Activated B cell treated with CpG ODN at 0.5 μM for 24 hours (primary cell): ENCODE measurements around the gene CECR2. TPM values are rescaled to one million over a fixed set of nuclear protein-coding genes. Genes with fewer than 3 reads are reported as not detected.

Source experiments
- ATAC-seq: fragments of 200-7000 bp; cut with Tn5 transposase; one replicate; pipeline ENCODE4 v1.10.0; 2021; ENCODE audit warnings: low read depth, mild to moderate bottlenecking, moderate library complexity
- CTCF ChIA-PET: fragments of 350-600 bp; sonication (Branson Sonifier 250); formaldehyde crosslinking; loops from one replicate; lab custom pipeline; 2021; ENCODE audit warnings: antibody characterized with exemption; lab: Charles Lee
- POLR2A ChIA-PET: fragments of 350-600 bp; sonication (Branson Sonifier 250); formaldehyde crosslinking; loops from one replicate; lab custom pipeline; 2021; ENCODE audit warnings: antibody characterized with exemption; lab: Charles Lee
- DNase-seq: peaks from one replicate; pipeline ENCODE4 v3.0.0; 2022
- H3K27ac Mint-ChIP-seq: one replicate; pipeline ENCODE4 v1.8.0; 2020; ENCODE audit warnings: mixed read lengths
- H3K27me3 Mint-ChIP-seq: one replicate; pipeline ENCODE4 v1.8.0; 2021; ENCODE audit warnings: mixed read lengths
- H3K36me3 Mint-ChIP-seq: one replicate; pipeline ENCODE4 v1.8.0; 2021; ENCODE audit warnings: low read depth, mixed read lengths
- H3K4me1 Mint-ChIP-seq: one replicate; pipeline ENCODE4 v1.8.0; 2021; ENCODE audit warnings: mixed read lengths
- H3K4me3 Mint-ChIP-seq: one replicate; pipeline ENCODE4 v1.8.0; 2020; ENCODE audit warnings: mild to moderate bottlenecking, mixed read lengths
- H3K9me3 Mint-ChIP-seq: one replicate; pipeline ENCODE4 v1.8.0; 2020; ENCODE audit warnings: mixed read lengths
- intact Hi-C: fragments of 100-400 bp; cut with micrococcal nuclease; formaldehyde crosslinking; loops from one replicate; pipeline ENCODE4 v1.15.1; 2024
- total RNA-seq: library from RNA; stranded (reverse); gene quantifications from 2 replicates; pipeline ENCODE4 v1.2.3, GENCODE V29; 2022
- TF ChIP-seq, protein P1 (sequence below): fragments of 200-600 bp; IDR thresholded peaks from one replicate; pipeline ENCODE4 v1.8.0; 2022; ENCODE audit warnings: antibody characterized with exemption, mild to moderate bottlenecking

CECR2 gene
- total RNA-seq, 1 donor from 2014 or later, result 2.5 TPM

DNA sequence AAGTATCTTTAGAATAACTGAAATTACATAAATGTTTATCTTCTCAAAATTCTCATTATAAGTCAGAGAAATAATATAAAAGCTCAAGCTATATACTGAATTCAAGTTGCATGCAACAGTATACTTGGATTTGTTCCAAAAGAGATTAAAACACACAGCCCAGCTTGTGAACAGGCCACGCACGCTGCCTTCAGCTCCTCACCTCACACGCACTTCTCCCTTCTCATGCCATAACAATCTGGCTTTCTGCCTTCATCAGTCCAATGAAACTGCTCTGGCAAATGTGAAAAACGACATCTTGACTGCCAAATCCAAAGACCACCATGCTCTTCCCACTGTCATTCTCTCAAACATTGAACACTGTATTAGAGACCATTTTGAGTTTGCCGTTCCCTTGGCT, 237.2 kb downstream of the CECR2 start:
- intact Hi-C loops, result no loop called here
- TF ChIP-seq, protein P1, sequence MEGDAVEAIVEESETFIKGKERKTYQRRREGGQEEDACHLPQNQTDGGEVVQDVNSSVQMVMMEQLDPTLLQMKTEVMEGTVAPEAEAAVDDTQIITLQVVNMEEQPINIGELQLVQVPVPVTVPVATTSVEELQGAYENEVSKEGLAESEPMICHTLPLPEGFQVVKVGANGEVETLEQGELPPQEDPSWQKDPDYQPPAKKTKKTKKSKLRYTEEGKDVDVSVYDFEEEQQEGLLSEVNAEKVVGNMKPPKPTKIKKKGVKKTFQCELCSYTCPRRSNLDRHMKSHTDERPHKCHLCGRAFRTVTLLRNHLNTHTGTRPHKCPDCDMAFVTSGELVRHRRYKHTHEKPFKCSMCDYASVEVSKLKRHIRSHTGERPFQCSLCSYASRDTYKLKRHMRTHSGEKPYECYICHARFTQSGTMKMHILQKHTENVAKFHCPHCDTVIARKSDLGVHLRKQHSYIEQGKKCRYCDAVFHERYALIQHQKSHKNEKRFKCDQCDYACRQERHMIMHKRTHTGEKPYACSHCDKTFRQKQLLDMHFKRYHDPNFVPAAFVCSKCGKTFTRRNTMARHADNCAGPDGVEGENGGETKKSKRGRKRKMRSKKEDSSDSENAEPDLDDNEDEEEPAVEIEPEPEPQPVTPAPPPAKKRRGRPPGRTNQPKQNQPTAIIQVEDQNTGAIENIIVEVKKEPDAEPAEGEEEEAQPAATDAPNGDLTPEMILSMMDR, result no peak

More for the DNA sequence above, 237.2 kb downstream of the CECR2 start:
- CTCF ChIA-PET, result no interaction called here
- POLR2A ChIA-PET, result no interaction called here
- no peak overlapping the region for H3K27ac Mint-ChIP-seq
- H3K4me3 Mint-ChIP-seq, result no peak overlapping the region
- H3K4me1 Mint-ChIP-seq, result no peaks in the 10 kb centered on the region
- DNase-seq, result no peak
- no peaks in the 10 kb centered on the region for H3K27me3 Mint-ChIP-seq
- H3K9me3 Mint-ChIP-seq, result no peaks in the 10 kb centered on the region
- no peak for ATAC-seq
- H3K36me3 Mint-ChIP-seq, result peaks cover 37% of the 10 kb centered on the region

Other genes starting within 250 kb of the CECR2 start
- 0.16 and 0.17 TPM in 2 replicates for gene TMEM121B, start 248.1 kb upstream of the CECR2 start, total RNA-seq
- 23.9 and 25.2 TPM in 2 replicates for gene HDHD5, start 210.2 kb upstream of the CECR2 start, total RNA-seq
- gene ADA2, start 150.0 kb upstream of the CECR2 start, total RNA-seq, result 21.9 and 29.3 TPM in 2 replicates
- 0.15 and 0.27 TPM in 2 replicates for gene SLC25A18, start 194.0 kb downstream of the CECR2 start, total RNA-seq